HepG2 (cell line): Measurements from ENCODE around the gene SLC17A5. TPM values are rescaled to one million over a fixed set of nuclear protein-coding genes. Genes with fewer than 3 reads are reported as not detected.

ENCODE experiments used
- ARID5B ChIP-seq: IDR thresholded peaks from 2 replicates; pipeline ENCODE4 v1.4.0; 2020; ENCODE audit warnings: mild to moderate bottlenecking, missing genetic modification reagents
- HDAC2 ChIP-seq: sonication (generic); formaldehyde crosslinking; IDR thresholded peaks from 2 replicates; pipeline ENCODE4 v1.4.0; 2020; ENCODE audit warnings: missing genetic modification reagents
- HMG20A ChIP-seq: IDR thresholded peaks from 2 replicates; pipeline ENCODE4 v1.6.1; 2016; ENCODE audit warnings: borderline replicate concordance
- HNF4A ChIP-seq: sonication (generic); formaldehyde crosslinking; IDR thresholded peaks from 2 replicates; pipeline ENCODE4 v1.4.0; 2020; ENCODE audit warnings: missing genetic modification reagents
- HNRNPL ChIP-seq: fragments of 200-400 bp; formaldehyde crosslinking; IDR thresholded peaks from 2 replicates; pipeline ENCODE4 v1.6.1; 2017; ENCODE audit warnings: mild to moderate bottlenecking, low read depth, low read length
- KDM5A ChIP-seq: fragments of 200-600 bp; sonication (generic); IDR thresholded peaks from 2 replicates; pipeline ENCODE4 v1.7.0; 2018; ENCODE audit warnings: antibody characterized with exemption, mild to moderate bottlenecking, low read length, borderline replicate concordance
- MED1 ChIP-seq: sonication (generic); formaldehyde crosslinking; IDR thresholded peaks from 2 replicates; pipeline ENCODE4 v1.4.0; 2020; ENCODE audit warnings: missing genetic modification reagents
- NCOA2 ChIP-seq: sonication (generic); formaldehyde crosslinking; IDR thresholded peaks from 2 replicates; pipeline ENCODE4 v1.8.0; 2022; ENCODE audit warnings: inconsistent platforms
- NR2C2 ChIP-seq: sonication (generic); formaldehyde crosslinking; IDR thresholded peaks from 2 replicates; pipeline ENCODE4 v1.4.0; 2020; ENCODE audit warnings: missing genetic modification reagents, mild to moderate bottlenecking, moderate library complexity, borderline replicate concordance
- PRPF4 ChIP-seq: fragments of 200-400 bp; formaldehyde crosslinking; IDR thresholded peaks from 2 replicates; pipeline ENCODE4 v1.6.1; 2016; ENCODE audit warnings: low read length, low read depth; ENCODE audit not compliant: poor library complexity, severe bottlenecking
- PTBP1 ChIP-seq: fragments of 200-400 bp; formaldehyde crosslinking; IDR thresholded peaks from 2 replicates; pipeline ENCODE4 v1.6.1; 2018; ENCODE audit warnings: low read length, low read depth; ENCODE audit not compliant: poor library complexity, severe bottlenecking
- REST ChIP-seq, 2 experiments: IDR thresholded peaks; 2 replicates each; pipeline ENCODE4 v1.6.1; 2011 to 2012; ENCODE audit warnings: low read length in 2 of 2, borderline replicate concordance in 1 of 2, low read depth in 1 of 2, mild to moderate bottlenecking in 1 of 2, moderate library complexity in 1 of 2
- SAP130 ChIP-seq: IDR thresholded peaks from 2 replicates; pipeline ENCODE4 v1.6.1; 2016; ENCODE audit warnings: low read depth
- SOX13 ChIP-seq, 3 experiments: fragments of 450-650 bp in 1 of 3; sonication (generic) in 1 of 3; formaldehyde crosslinking in 1 of 3; IDR thresholded peaks in 2 of 3; conservative IDR thresholded peaks in 1 of 3; 2 replicates each; pipeline versions ENCODE4 v1.5.0 to v1.6.1; 2016 to 2020; ENCODE audit warnings: antibody characterized with exemption in 1 of 3, mild to moderate bottlenecking in 1 of 3, missing compliant biosample characterization in 1 of 3, missing genetic modification reagents in 1 of 3, moderate library complexity in 1 of 3
- ZBED4 ChIP-seq: sonication (generic); formaldehyde crosslinking; IDR thresholded peaks from 2 replicates; pipeline ENCODE4 v1.4.0; 2020; ENCODE audit warnings: missing genetic modification reagents, borderline replicate concordance
- ZNF724P ChIP-seq: sonication (generic); formaldehyde crosslinking; IDR thresholded peaks from 2 replicates; pipeline ENCODE4 v1.8.0; 2022; ENCODE audit warnings: missing genetic modification reagents, borderline replicate concordance
- polyA plus RNA-seq, 8 experiments: library from polyadenylated mRNA; depleted of rRNA in 3 of 8; stranded (reverse) in 7 of 8; unstranded in 1 of 8; fragments of >200 nt; fragmentation: Illumina TruSeq in 4 of 8; extraction: Trizol in 4 of 8; gene quantifications; 2 replicates each; pipeline versions ENCODE4 v1.2.1 to v1.2.3, GENCODE V29; 2011 to 2016; ENCODE audit warnings: low read depth in 4 of 8, missing spikeins in 1 of 8, mixed read lengths in 1 of 8; ENCODE audit not compliant: insufficient read depth in 1 of 8
- total RNA-seq, 5 experiments: library from RNA; depleted of rRNA; stranded (reverse); fragments of >200 nt; fragmentation: Illumina TruSeq; extraction: Trizol; gene quantifications; 2 replicates each; pipeline ENCODE4 v1.2.3, GENCODE V29; 2016; ENCODE audit warnings: low read depth in 1 of 5

The SLC17A5 gene
- total and polyA plus RNA-seq, 2 of the 13 experiments (the other 11 are each of a cell fraction or from before 2014, with no cell fraction given): 18.3 to 20.5 TPM

GRCh38 chr6:73608761-73609160 lies 45.0 kb downstream of the SLC17A5 start (continued):
- no peak for TF ChIP-seq REST (IDR thresholded peaks at IDR 0.05; ENCODE audit: borderline replicate concordance in 1 of 2, low read depth in 1 of 2, low read length in 2 of 2)
- no peak for TF ChIP-seq ZNF724P (CRISPR knock-in tag)
- no peak for TF ChIP-seq HNRNPL
- TF ChIP-seq SOX13 (IDR thresholded peaks at IDR 0.05): no peak
- TF ChIP-seq SOX13 (CRISPR knock-in tag; conservative IDR thresholded peaks at IDR 0.05 in 1 of 2, IDR thresholded peaks at IDR 0.05 in 1 of 2): peak in 1 of 2 experiments; percentile 44; a peak in 1 of 4 replicates
- peak; percentile 85 for TF ChIP-seq HNF4A (CRISPR knock-in tag)
- TF ChIP-seq HDAC2 (CRISPR knock-in tag): peak; percentile 52; the same call in 1 of the 2 replicates
- peak; percentile 36; the same call in 1 of the 2 replicates for TF ChIP-seq NCOA2
- no peak for TF ChIP-seq PRPF4
- 0 out of 2 replicates have a peak, but pooled peaks have one; percentile 50 for TF ChIP-seq NR2C2
- TF ChIP-seq KDM5A: no peak
- TF ChIP-seq MED1 (CRISPR knock-in tag): 0 out of 2 replicates have a peak, but pooled peaks have one; percentile 14
- no peak for TF ChIP-seq PTBP1
- 0 out of 2 replicates have a peak, but pooled peaks have one; percentile 25 for TF ChIP-seq SAP130
- no peak for TF ChIP-seq ZBED4 (CRISPR knock-in tag)
- peak; percentile 32; the same call in 1 of the 2 replicates for TF ChIP-seq HMG20A
- peak; percentile 79 for TF ChIP-seq ARID5B (CRISPR knock-in tag)
